Stimulated activated CD4-positive, alpha-beta T cell treated with anti-CD3 and anti-CD28 coated beads, Interleukin-2, amount 100 ng/mL, for 24 hours (primary cell): ENCODE data around the gene CNOT4.

Source experiments
- DNase-seq, 2 donors: peaks; one replicate each; pipeline ENCODE4 v3.0.0-alpha.2; 2020

CNOT4 gene, protein sequence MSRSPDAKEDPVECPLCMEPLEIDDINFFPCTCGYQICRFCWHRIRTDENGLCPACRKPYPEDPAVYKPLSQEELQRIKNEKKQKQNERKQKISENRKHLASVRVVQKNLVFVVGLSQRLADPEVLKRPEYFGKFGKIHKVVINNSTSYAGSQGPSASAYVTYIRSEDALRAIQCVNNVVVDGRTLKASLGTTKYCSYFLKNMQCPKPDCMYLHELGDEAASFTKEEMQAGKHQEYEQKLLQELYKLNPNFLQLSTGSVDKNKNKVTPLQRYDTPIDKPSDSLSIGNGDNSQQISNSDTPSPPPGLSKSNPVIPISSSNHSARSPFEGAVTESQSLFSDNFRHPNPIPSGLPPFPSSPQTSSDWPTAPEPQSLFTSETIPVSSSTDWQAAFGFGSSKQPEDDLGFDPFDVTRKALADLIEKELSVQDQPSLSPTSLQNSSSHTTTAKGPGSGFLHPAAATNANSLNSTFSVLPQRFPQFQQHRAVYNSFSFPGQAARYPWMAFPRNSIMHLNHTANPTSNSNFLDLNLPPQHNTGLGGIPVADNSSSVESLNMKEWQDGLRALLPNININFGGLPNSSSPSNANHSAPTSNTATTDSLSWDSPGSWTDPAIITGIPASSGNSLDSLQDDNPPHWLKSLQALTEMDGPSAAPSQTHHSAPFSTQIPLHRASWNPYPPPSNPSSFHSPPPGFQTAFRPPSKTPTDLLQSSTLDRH

DNA sequence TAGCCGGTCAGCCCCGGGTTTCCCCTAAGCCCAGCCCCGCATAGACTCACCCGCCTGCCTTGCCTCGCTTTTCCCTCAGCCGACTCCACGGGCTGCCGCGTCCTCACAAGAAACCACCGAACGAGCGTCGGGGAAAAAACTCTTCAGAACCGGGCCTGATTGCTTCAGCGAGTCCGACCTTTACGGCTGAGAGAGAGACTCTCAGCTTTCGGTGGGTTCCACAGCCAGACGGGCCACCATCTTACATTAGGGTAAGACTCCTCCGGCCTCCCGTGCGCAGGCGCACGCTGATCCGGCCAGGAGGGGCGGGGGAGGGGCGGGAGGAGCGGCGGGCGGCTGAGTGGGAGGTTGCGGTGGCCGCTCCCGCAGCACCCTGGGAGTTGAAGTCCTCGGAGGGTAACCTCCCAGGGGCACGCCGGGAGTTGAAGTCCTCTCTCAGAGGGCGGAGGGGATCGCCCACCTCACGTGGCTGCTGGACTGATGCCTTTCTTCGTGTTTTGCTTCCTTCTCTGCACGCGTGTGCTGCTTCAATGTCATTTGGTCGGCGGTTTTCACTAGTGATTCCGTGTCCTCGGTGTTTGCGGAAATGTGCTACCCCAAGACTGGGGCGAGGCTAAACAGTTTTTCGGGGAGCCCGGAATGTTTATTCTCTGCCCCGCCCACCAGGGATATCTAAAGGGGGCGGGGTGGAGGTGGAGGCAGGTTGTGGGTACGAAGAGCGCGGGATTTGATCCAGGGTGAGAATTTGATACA, at the start of gene CNOT4:
TSS of gene CNOT4 (minus strand) at position 264 of the 753 bp plus-strand sequence. CDS start 71,771 bp downstream, outside the sequence.
- peak; percentile 95 to 96 for DNase-seq

DNA sequence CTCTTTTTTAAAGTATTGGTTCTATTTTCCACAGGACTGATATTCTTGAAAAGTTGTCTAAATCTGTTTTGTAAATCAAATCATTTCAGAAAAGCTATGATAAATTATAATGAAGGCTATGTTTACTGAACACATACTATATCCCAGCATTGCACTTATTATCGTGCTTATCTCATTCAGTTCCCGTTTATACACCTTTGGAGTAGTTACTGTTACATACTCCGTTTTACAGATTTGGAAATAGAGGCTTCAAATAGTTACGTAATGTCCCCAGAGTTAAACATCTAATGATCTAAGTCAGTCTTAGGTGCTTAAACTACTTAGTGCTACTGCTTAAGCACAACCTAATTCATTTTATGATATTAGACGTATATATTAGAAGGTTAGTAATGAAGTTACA, 49.0 kb upstream of the CNOT4 start:
- no peak for DNase-seq

DNA sequence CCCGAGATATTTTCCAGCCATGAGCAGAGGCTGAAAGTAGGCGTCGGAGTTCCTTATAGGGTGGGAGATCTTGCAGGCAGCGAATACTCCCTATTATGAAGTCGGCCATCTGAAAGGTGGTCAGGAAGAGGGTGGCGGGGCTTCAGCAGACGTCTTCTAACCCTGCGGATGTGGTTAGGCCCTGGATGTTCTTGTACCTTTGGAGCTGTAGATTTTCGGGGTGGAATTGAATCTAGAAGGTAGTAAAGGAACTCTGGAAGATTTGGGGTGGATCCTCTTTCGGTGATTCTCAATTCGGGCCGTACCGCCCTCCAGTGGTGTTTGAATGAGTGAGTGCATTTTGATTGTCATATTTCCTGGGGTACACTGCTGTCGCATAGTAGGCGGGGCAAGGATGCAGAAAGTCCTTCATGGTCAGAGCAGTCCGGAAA, 48.5 kb upstream of the CNOT4 start:
- DNase-seq: peak; percentile 65 to 68

DNA sequence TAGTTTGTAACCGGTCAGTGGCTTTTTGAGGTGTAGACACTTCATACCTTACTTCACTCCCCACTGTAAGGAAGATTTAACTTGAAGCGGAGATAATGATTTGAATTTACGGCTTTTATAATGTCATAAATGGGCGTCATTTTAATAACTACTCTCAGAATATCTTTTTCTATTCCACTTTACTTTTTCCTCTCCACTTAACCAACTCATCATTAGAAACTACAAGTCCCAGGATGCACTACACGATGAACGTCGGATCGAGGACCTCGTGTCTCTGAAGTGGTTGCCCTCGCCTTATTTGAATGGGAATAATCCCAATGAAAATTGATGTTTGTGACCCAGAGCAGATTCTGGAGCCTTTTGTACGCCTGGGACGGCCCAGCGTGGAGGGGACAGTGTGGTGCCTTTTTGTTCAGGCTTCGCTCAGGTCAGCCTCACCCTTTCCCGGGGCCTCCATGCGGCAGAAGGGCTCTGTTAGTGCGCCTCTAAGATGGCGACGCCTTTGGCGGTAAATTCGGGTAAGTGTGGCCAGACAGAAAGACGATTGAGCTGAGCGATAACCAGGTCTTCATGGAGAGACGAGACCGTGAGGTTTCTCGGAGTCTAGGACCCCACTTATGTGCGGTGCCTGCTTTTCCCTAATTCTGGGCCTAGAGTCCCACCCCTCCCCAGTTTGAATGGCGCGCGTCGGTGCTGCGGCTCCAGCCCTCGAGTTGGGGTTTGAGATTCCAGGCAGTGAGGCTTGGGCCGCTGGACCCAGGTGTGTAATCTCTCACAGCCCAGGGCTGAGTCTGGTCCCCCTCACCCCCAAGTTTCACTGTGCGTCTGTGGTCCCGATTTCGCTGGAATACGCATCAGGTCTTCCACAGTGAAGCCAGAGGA, 47.8 kb upstream of the CNOT4 start, which contains the start of gene NUP205:
TSS of gene NUP205 (plus strand) at position 463 of the 882 bp plus-strand sequence. CDS start at position 491, 28 bp downstream.
- peak; percentile 74 to 79 for DNase-seq

DNA sequence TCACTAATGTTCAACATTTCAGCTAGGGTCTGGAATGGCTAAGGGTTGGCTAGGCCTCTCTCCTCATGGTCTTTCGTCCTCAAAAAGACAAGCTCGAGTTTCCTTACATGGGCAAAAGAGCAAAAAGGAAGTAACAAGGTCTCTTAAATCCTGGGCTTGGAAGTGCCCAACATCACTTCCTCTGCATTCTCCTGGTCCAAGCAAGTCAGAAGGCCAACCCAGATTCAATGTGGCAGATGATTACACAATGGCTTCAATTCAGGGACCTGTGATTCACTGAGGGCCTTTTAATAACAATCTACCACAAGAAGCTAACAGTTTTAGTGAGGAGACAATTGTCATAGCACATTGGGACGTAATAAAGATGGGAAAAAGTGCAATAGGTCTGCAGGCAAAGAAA, 43.4 kb upstream of the CNOT4 start:
- no peak for DNase-seq

DNA sequence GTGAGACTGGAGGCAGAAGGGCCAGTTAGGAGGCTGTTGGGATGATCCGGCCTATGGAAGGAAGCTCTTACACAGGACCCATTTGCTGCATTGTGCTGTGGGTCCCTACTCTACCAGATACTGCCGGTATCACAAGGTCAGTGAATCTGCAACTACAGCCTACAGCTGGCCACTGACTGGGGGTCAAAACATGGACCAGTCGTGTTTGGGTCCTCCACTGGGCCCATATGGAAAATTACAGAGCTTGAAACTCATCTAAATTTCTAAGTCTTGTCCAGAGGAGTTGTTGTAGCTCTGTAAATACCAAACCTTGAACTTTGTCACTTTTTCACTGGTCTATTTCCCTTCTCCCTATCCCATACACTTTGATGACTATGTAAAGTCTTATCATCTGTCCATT, 42.2 kb upstream of the CNOT4 start:
- no peak for DNase-seq

DNA sequence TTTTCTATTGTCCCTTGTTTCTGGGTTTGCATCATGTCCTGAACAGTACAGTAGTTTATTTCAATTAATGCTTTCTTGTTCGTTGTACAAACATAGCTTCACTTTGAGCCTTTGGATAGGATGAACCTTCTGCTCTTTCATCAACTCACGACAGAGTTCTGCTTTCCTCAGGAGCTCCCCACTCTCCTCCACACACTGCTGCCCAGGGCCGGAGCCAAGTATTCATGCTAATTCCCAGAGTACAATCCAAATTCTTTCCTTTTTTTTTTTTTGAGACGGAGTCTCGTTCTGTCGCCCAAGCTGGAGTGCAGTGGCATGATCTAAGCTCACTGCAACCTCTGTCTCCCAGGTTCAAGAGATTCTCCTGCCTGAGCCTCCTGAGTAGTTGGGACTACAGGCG, 40.3 kb upstream of the CNOT4 start:
- DNase-seq: no peak

DNA sequence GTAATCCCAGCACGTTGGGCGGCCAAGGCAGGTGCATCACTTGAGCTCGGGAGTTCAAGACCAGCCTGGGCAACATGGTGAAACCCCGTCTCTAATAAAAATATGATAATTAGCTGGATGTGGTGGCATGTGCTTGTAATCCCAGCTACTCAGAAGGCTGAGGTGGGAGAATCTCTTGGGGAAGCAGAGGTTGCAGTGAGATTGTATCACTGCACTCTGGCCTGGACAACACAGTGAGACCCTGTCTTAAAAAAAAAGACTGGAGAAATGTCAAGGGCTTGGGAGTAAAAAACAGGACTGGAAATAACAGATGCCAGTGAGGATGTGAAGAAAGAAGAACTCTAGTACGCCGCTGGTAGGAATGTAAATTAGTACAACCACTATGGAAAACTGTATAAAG, 31.1 kb upstream of the CNOT4 start:
- DNase-seq: no peak

DNA sequence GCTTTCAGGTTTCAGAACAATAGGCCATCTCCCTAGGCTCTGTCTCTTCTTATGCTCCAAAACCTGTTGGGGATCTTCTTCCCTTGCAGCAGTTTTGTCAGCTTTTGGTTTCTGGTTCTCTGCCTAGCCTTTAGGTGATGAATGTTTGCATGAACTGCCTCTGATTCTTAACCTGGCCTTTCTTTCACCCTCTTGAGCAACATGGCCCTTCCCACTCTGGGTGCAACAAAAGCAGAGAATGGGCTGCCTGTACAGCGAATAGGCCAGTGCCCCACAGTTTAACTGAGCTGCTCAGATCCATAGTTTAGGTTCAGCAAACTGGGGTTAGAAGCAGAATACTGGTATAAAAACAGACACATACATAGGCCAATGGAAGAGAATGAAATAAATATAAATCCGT, 29.7 kb upstream of the CNOT4 start:
- no peak for DNase-seq

DNA sequence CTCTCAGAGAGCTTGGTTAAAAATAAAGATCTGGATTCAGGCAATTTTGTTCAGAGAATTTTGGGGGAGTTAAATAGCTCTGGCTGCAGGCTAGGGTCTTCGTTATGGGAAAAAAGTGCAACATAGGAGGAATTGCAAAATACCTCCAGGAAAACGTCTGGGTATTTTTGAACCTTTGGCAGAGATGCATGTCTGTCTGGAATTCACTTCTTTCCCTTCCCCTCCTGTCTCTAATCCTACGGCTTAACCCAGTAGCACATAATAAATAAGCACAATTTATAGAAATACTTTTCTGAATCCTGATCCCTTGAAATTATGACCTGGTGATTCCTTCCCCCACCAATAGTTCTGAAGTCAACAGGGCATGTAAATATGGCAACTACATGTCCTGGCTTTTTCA, 28.5 kb upstream of the CNOT4 start:
- no peak for DNase-seq

DNA sequence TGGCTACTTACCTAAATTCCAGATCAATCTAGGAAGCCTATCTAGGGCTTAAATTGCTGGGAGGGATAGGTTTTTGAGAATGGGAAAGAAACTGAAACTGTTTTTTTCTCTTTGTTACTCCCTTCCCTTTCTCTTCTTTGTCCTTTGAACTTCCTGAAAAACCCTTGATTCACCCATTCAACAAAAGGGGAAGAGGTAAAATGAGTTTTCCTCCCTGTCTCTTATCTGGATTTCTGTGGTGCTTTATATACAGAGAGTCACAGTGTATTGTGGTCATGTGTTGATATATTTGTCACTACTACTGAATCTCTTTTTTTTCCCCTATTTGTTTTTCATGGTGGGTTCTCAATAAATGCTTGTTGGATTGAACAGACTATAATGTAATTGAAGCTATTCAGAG, 28.0 kb upstream of the CNOT4 start:
- DNase-seq: no peak

DNA sequence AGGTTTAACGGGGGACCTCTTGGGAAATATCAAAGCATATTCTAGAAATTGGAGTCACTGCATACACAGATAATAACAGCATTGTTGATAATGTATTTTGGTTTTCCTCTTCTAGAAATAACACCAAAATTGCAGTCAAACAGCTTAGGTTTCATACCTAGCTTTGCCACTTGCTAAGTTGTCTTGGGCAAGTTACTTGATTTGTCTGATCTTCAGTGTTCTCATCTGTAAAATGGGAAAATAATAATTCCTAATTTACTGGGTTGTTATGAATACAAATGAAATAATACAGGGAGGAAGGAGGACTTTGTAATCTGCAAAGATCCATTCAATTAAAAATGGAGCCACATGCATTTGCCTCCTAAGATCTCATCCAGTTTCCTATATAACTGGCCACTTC, 27.6 kb upstream of the CNOT4 start:
- DNase-seq: no peak

DNA sequence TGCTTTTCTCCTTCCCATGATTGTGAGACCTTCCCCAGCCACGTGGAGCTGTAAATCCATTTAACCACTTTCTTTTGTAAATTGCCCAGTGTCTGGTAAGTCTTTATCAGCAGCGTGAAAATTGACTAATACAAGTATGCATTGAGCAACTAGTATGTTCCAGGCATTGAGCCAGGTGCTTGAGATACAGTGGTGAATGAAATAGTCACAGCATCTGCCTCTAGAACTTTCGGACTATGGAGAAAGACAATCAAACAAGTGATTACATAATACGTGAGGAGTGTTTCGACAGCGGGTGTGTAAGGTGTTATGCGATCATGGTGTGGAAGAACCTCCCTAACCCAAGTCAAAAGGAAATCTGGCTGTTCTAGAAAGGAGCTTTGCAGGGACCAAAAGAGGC, 26.2 kb upstream of the CNOT4 start:
- DNase-seq: no peak

DNA sequence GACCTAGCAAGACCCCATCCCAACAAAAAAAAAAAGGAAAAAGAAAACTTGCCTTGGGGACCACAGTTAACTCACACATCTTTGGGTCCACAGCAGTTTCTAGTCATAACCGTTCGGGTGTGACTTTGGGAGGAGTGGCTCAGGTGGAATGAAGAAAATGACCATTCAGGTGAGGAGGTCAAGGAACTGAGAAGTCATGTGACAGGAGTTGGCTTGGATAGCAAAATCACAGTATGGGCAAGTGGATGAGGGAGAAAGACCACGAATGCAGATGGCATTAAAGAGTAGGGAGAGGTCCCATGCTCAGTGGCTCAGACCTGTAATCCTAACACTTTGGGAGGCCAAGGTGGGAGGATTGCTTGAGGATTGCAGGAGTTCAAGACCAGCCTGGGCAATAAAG, 17.1 kb upstream of the CNOT4 start:
- DNase-seq: no peak

DNA sequence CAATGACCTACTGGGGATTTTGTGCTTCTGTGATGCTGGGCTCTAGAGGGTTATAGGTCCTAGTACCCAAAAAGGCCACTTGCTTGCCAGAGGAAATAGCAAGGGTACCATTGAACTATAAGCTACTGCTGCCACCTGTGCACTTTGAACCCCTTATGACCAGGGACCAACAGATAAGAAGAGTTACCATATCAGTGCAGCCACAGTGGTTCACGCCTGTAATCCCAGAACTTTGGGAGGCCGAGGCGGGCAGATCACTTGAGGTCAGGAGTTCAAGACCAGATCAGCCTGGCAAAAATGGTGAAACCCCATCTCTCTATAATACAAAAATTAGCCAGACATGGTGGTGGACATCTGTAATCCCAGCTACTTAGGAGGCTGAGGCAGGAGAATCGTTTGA, 15.5 kb upstream of the CNOT4 start:
- DNase-seq: no peak

DNA sequence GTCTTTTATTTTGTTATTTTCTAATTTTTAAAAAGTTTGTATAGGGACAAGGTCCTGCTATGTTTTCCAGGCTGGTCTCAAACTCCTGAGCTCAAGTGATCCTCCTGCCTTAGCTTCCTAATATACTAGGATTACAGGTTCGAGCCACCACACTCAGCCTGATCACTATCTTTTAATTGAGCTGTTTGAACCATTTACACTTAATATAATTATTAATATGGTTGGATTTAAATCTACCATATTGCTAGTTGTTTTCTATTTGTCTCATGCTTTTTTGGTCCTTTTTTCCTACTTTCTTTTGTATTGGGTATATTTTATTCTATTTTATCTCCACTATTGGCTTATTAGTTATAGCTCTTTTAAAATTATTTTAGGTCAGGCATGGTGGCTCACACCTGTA, 13.2 kb upstream of the CNOT4 start:
- no peak for DNase-seq

DNA sequence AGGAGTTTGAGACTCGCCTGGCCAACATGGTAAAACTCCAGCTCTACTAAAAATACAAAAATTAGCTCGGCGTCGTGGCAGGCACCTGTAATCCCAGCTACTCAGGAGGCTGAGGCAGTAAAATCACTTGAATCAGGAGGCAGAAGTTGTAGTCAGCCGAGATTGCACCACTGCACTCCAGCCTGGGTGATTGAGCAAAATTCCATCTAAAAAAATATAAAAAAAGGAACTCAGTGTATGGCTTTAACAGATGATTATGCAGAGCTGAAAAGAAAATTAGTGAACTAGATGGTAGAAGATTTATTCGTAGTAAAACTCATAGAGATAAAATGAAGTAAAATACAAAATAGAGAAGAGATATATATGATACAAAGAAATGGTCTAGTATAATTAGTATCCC, 12.6 kb upstream of the CNOT4 start:
- DNase-seq: no peak

DNA sequence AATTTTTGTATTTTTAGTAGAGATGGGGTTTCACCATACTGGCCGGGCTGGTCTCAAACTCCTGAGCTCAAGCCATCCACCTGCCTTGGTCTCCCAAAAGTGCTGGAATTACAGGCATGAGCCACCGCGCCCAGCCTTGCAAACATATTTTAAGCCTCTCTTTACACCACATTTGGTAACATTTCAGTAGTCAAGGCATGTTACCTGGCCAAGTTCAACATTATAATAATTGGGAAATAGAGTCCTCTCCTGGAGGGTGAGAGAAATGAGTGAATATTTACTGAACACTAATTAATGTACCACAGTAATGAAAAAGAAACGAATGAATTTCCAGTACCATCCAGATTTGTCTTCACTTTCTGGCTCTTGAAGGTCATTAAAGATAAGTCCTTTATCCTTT, 10.0 kb upstream of the CNOT4 start:
- DNase-seq: no peak

DNA sequence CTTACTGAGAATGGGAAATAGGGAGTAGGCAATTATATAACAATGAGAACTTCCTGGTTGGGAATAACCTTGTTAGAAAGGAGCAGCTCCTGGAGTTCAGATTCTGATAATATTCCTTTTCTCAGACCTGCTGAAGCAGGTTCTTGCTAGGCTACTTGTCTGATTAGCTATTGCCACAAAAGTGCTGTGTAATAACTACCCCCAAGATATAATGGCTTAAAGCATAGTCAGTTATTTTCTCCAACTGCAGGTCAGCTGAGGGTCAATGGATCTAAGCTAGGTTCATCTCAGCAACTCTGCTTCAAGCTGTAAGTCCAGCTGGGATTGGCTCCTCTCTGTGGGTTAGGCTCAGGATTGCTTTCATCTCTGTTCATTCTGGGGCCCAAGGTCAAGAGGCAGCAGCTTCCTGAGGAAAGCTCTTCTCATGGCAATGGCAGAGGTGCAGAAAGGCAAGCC, 9.4 kb upstream of the CNOT4 start:
- DNase-seq: no peak

DNA sequence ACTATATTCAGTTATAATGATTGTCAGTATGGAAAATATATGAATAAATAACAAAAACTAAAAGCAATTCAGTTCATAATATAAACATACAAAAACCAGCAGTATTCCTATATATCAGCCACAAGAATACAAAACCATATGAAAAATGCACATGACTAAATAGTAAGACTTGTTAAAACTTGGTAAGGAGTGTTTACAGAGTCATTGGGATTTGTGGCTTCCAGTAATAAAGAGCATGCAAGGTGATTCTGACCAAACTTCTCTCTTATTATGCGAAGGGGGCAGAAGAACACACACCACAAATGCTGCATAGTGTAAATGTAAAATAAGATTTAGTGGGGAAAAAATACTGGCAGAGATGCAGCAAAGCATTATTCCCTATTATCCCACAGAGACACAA, 8.8 kb upstream of the CNOT4 start:
- no peak for DNase-seq

DNA sequence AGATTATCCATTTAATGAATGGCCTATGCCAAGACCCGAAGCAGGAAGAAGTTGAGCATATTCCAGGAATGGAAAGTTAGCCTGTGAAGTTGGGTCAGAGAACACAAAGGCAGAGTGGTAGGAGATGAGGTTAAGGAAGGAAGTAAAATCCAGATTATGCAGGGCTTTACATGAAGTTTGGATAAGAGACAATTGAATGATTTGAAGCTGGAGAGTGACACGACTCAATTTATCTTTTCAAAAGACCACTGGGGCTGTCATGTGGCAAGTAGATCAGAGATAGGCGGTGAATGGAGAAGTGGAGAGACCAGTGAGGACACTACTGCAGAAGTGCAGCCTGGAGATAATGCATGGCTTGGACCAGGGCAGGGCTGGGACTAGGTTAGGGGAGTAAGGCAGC, 7.2 kb upstream of the CNOT4 start:
- DNase-seq: no peak

DNA sequence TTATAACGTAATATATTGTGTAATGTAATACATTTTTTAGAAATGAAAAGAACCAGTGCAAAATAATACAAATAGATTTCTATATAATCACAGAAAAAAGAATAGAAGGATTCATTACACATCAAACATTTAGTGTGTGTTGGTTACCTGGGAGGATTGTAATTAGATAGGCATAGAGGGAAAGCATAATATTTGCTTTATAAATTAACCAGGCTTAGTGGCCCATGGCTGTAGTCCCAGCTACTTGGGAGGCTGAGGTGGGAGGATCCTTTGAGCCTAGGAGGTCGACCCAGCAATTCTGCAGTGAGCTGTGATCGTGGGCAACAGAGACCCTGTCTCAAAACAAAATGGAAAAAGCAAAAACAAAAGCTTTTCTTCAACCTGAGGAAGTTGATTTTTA, 5.0 kb upstream of the CNOT4 start:
- no peak for DNase-seq
